ENCODE measurements around the gene DNAJC6. TPM values are rescaled to one million over a fixed set of nuclear protein-coding genes. Genes with fewer than 3 reads are reported as not detected.

DNAJC6 gene
- total RNA-seq, 4 donors from 2014 or later, result 0.10 to 0.75 (median 0.36) TPM; not detected in 1

DNA sequence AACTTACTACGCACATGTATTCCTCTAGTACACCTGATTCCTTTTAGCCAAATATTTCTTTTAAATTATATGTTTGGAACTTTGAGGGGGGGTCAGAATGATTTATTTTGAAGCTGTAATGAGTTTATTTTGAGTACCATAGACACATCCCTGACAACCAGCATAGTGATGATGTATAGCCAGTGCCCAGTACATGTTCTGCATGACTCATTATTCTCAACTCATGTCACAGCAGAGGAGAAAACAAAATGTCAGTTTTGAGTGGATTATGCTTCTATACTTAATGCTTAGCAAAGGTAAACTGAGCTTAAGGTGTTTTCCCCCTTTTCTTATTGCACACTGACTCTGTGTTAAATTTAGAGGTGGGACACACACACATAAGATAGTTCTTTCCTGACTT lies 88.7 kb downstream of the DNAJC6 start:
- Histone ChIP-seq H3K27me3 (no peaks in the 10 kb centered on the region), H3K4me1 (no peaks in the 10 kb centered on the region), H3K4me3 (no peak overlapping the region), H3K9me3 (no peaks in the 10 kb centered on the region), H3K36me3 (no peaks in the 10 kb centered on the region), H3K27ac (no peak overlapping the region)
- no peak for ATAC-seq
- no peak for DNase-seq
- TF ChIP-seq POLR2A (IDR thresholded peaks at IDR 0.05), result no peak
- TF ChIP-seq, protein P1, sequence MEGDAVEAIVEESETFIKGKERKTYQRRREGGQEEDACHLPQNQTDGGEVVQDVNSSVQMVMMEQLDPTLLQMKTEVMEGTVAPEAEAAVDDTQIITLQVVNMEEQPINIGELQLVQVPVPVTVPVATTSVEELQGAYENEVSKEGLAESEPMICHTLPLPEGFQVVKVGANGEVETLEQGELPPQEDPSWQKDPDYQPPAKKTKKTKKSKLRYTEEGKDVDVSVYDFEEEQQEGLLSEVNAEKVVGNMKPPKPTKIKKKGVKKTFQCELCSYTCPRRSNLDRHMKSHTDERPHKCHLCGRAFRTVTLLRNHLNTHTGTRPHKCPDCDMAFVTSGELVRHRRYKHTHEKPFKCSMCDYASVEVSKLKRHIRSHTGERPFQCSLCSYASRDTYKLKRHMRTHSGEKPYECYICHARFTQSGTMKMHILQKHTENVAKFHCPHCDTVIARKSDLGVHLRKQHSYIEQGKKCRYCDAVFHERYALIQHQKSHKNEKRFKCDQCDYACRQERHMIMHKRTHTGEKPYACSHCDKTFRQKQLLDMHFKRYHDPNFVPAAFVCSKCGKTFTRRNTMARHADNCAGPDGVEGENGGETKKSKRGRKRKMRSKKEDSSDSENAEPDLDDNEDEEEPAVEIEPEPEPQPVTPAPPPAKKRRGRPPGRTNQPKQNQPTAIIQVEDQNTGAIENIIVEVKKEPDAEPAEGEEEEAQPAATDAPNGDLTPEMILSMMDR (IDR thresholded peaks at IDR 0.05 in 4 of 5, conservative IDR thresholded peaks at IDR 0.05 in 1 of 5), result no peak
- intact Hi-C loops (cut with DNase I; ENCODE audit: low total_unique reads), result no loop called here
- in situ Hi-C loops (cut with MboI; ENCODE audit: low sequenced_read_pairs in 4 of 4), result no loop called here

DNA sequence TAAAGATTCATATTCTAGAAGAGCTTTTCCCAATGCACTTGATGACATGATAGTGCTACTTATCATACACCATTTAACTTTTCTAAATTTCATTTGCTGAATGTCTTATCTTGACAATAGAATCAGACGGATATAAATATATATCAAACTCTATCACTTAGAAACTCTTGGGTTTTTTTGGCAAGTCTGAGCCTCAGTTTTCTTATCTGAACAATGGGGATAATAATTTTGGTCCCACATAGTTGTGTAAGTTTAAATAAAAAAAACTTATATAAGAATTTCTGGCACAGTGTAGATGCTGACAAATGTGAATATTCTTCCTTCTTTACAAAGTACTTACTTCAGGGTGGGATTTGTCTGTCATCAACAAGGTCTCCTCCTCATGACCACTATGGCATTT lies 89.7 kb downstream of the DNAJC6 start:
- ATAC-seq (no peak), DNase-seq (no peak)
- in situ Hi-C loops (cut with MboI; ENCODE audit: low sequenced_read_pairs in 4 of 4) (no loop called here), intact Hi-C loops (cut with DNase I; ENCODE audit: low total_unique reads) (no loop called here)
- Histone ChIP-seq H3K9me3 (no peaks in the 10 kb centered on the region), H3K27ac (no peak overlapping the region), H3K36me3 (no peaks in the 10 kb centered on the region), H3K4me1 (no peaks in the 10 kb centered on the region), H3K4me3 (no peak overlapping the region), H3K27me3 (no peaks in the 10 kb centered on the region)
- TF ChIP-seq POLR2A (IDR thresholded peaks at IDR 0.05), result no peak
- TF ChIP-seq, protein P1 (IDR thresholded peaks at IDR 0.05 in 4 of 5, conservative IDR thresholded peaks at IDR 0.05 in 1 of 5), result no peak

DNA sequence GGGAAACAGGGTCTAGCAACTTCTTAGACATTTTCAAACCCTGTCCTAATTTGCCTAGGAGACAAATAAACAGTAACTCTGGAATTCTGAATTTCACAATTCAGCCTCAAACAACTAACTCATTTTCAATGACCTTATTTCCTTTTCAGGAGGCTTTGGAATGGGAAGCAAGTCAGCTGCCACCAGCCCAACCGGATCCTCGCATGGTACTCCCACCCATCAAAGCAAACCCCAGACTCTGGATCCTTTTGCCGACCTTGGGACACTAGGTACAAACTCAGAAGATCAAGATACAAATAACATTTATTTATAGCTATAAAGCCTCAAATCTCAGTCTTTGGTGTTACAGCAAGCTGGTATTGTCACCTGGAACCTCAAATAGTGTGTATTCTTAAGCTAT lies 92.3 kb downstream of the DNAJC6 start:
- in situ Hi-C loops (cut with MboI; ENCODE audit: low sequenced_read_pairs in 4 of 4), result loop anchor here in 1 of 4 donors (25.0 kb wide), 1 partner anchor 539 kb away; no protein-coding TSS in a partner anchor
- intact Hi-C loops (cut with DNase I; ENCODE audit: low total_unique reads), result no loop called here
- TF ChIP-seq, protein P1 (IDR thresholded peaks at IDR 0.05 in 4 of 5, conservative IDR thresholded peaks at IDR 0.05 in 1 of 5), result no peak
- TF ChIP-seq POLR2A (IDR thresholded peaks at IDR 0.05), result no peak
- H3K36me3 ChIP-seq, result no peaks in the 10 kb centered on the region
- H3K4me3 ChIP-seq, result no peak overlapping the region
- H3K9me3 ChIP-seq, result no peaks in the 10 kb centered on the region
- no peak overlapping the region for H3K27ac ChIP-seq
- ATAC-seq, result no peak
- DNase-seq, result no peak
- H3K4me1 ChIP-seq, result no peaks in the 10 kb centered on the region
- H3K27me3 ChIP-seq, result no peaks in the 10 kb centered on the region

DNA sequence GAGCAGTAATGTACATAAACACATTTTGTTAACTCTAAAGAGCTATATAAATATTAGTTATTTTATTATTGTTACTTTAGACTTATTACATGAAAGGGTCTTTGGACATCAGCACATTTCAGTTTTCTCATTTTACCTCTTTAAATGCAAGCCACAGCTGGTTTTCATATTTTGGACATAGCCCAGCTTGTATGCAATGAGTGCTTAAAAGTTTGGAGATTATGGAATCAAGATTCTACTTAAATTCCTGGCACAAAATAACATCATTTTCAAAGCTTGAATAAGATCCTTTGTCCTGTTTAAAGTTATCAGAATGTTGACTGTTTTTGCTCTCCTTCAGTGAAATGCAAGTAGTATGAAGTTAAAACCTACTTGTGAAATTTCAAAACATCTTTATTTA lies 95.6 kb downstream of the DNAJC6 start:
- DNase-seq, result no peak
- intact Hi-C loops (cut with DNase I; ENCODE audit: low total_unique reads), result no loop called here
- TF ChIP-seq, protein P1 (IDR thresholded peaks at IDR 0.05 in 4 of 5, conservative IDR thresholded peaks at IDR 0.05 in 1 of 5), result no peak
- TF ChIP-seq POLR2A (IDR thresholded peaks at IDR 0.05), result no peak
- ATAC-seq, result no peak
- H3K27me3 ChIP-seq, result no peaks in the 10 kb centered on the region
- no peaks in the 10 kb centered on the region for H3K4me1 ChIP-seq
- no peaks in the 10 kb centered on the region for H3K9me3 ChIP-seq
- H3K4me3 ChIP-seq, result no peak overlapping the region
- no peak overlapping the region for H3K27ac ChIP-seq
- in situ Hi-C loops (cut with MboI; ENCODE audit: low sequenced_read_pairs in 4 of 4), result loop anchor here in 1 of 4 donors (25.0 kb wide), 1 partner anchor 543 kb away; no protein-coding TSS in a partner anchor
- no peaks in the 10 kb centered on the region for H3K36me3 ChIP-seq

DNA sequence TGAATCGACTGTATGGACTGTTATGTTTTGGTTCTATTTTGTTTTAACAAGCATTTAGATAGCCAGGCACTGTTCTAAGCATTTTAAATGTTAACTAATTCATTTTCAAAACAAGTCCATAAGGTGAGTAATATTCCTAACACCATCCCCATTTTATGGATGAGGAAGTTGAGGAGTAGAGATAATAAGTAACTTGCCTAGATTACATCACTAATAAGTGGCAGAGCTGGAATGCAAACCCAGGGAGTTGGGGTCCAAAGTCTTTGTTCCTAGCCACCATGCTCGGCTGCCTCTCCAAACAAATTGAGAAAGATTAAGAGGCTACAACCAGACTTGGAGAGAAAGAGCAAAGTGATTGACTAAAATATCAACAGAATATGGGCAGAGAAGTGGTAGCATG lies 98.5 kb downstream of the DNAJC6 start:
- intact Hi-C loops (cut with DNase I; ENCODE audit: low total_unique reads), result no loop called here
- TF ChIP-seq, protein P1 (IDR thresholded peaks at IDR 0.05 in 4 of 5, conservative IDR thresholded peaks at IDR 0.05 in 1 of 5), result no peak
- no peak for TF ChIP-seq POLR2A (IDR thresholded peaks at IDR 0.05)
- Histone ChIP-seq H3K27ac (no peak overlapping the region), H3K27me3 (no peaks in the 10 kb centered on the region), H3K36me3 (no peaks in the 10 kb centered on the region), H3K9me3 (no peaks in the 10 kb centered on the region), H3K4me3 (no peak overlapping the region), H3K4me1 (no peaks in the 10 kb centered on the region)
- in situ Hi-C loops (cut with MboI; ENCODE audit: low sequenced_read_pairs in 4 of 4), result loop anchor here in 1 of 4 donors (25.0 kb wide), 1 partner anchor 546 kb away; no protein-coding TSS in a partner anchor
- DNase-seq, result no peak
- no peak for ATAC-seq
